Chondrocyte (in vitro differentiated cells): ENCODE measurements around the gene HPCAL1. TPM values are rescaled to one million over a fixed set of nuclear protein-coding genes. Genes with fewer than 3 reads are reported as not detected.
A peak's percentile ranks its signal among the peaks of the same experiment; 100 is the strongest.
"Not testable (repeated sequence)": the region's sequence is repeated elsewhere in the genome, so short reads cannot be mapped to it uniquely, and the experiment has no call there.

Experiments used
- DNase-seq: peaks from one replicate; pipeline ENCODE4 v3.0.0; 2021; ENCODE audit warnings: mixed read lengths, low spot score
- H3K27ac Mint-ChIP-seq: one replicate; pipeline ENCODE4 v1.8.0; 2021; ENCODE audit warnings: mild to moderate bottlenecking, moderate library complexity, mixed read lengths; ENCODE audit not compliant: unreplicated experiment
- H3K27me3 Mint-ChIP-seq: 2 replicates; pipeline ENCODE4 v1.8.0; 2021; ENCODE audit warnings: low read depth, mixed read lengths
- H3K36me3 Mint-ChIP-seq: 2 replicates; pipeline ENCODE4 v1.8.0; 2021; ENCODE audit warnings: low read depth, mixed read lengths
- H3K4me1 Mint-ChIP-seq: 2 replicates; pipeline ENCODE4 v1.8.0; 2021; ENCODE audit warnings: low read depth, mild to moderate bottlenecking, mixed read lengths
- H3K4me3 Mint-ChIP-seq: one replicate; pipeline ENCODE4 v1.8.0; 2021; ENCODE audit warnings: mild to moderate bottlenecking, moderate library complexity, mixed read lengths; ENCODE audit not compliant: unreplicated experiment
- H3K9me3 Mint-ChIP-seq: 2 replicates; pipeline ENCODE4 v1.8.0; 2021; ENCODE audit warnings: low read depth, mixed read lengths
- total RNA-seq: library from RNA; stranded (reverse); gene quantifications from 3 replicates; pipeline ENCODE4 v1.2.1, GENCODE V29; 2021
- TF ChIP-seq, protein P1 (sequence below): fragments of 200-600 bp; sonication (generic); IDR thresholded peaks from 2 replicates; pipeline ENCODE4 v1.5.0; 2021; ENCODE audit warnings: antibody characterized with exemption, mild to moderate bottlenecking, moderate library complexity

HPCAL1 gene
- total RNA-seq, 1 donor from 2014 or later: 19.3 TPM

DNA sequence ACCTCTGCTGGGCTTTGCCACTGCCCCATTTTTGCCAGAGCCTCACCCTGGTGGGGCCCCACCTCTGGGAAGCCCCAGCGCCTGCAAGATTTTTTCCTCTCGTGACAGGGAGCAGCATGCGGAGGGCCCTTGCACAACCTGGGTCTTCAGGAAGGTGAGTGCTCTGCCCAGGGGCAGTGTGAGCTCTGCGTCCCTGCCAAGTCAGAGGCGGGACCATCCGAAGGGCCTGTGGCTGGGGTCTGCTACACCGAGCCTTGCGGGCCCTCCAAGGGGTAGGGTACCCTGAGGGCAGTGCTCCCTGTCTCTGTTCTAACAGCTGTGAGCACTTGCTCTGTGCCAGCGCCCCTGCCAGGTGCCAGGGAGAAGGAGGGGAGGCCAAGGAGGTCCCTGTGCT, 151.2 kb downstream of the HPCAL1 start:
- DNase-seq: peak; percentile 89
- no peaks in the 10 kb centered on the region for H3K36me3 Mint-ChIP-seq
- no peak overlapping the region for H3K4me3 Mint-ChIP-seq
- no peaks in the 10 kb centered on the region for H3K9me3 Mint-ChIP-seq
- H3K27ac Mint-ChIP-seq: peak overlapping the region; percentile 66
- H3K4me1 Mint-ChIP-seq: peaks cover 41% of the 10 kb centered on the region
- H3K27me3 Mint-ChIP-seq: peaks cover under 1% of the 10 kb centered on the region
- TF ChIP-seq, protein P1, sequence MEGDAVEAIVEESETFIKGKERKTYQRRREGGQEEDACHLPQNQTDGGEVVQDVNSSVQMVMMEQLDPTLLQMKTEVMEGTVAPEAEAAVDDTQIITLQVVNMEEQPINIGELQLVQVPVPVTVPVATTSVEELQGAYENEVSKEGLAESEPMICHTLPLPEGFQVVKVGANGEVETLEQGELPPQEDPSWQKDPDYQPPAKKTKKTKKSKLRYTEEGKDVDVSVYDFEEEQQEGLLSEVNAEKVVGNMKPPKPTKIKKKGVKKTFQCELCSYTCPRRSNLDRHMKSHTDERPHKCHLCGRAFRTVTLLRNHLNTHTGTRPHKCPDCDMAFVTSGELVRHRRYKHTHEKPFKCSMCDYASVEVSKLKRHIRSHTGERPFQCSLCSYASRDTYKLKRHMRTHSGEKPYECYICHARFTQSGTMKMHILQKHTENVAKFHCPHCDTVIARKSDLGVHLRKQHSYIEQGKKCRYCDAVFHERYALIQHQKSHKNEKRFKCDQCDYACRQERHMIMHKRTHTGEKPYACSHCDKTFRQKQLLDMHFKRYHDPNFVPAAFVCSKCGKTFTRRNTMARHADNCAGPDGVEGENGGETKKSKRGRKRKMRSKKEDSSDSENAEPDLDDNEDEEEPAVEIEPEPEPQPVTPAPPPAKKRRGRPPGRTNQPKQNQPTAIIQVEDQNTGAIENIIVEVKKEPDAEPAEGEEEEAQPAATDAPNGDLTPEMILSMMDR: no peak

DNA sequence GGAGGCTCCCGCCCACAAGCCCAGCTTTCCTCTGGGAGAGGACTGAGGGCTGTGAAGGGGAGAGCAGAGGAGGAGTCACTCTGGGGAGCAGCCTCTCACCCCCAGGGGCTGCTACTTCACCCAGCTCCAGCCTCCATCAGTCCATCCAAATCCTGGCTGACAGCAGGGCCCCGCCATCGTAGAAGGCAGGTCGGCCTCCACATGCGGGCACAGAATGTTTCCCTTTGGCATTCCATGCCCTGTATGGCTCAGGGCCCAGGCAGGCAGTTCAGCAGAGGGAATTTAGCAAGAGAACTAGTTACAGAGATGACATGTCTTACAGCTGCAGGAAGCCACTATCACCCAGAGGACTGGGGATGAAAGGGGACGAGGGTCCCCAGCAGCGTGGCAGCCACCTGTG, 151.8 kb downstream of the HPCAL1 start:
- TF ChIP-seq, protein P1: no peak
- Mint-ChIP-seq H3K27ac (no peak overlapping the region), H3K9me3 (no peaks in the 10 kb centered on the region), H3K27me3 (peaks cover 4% of the 10 kb centered on the region), H3K4me1 (peaks cover 37% of the 10 kb centered on the region), H3K4me3 (no peak overlapping the region), H3K36me3 (no peaks in the 10 kb centered on the region)
- DNase-seq: peak; percentile 89

DNA sequence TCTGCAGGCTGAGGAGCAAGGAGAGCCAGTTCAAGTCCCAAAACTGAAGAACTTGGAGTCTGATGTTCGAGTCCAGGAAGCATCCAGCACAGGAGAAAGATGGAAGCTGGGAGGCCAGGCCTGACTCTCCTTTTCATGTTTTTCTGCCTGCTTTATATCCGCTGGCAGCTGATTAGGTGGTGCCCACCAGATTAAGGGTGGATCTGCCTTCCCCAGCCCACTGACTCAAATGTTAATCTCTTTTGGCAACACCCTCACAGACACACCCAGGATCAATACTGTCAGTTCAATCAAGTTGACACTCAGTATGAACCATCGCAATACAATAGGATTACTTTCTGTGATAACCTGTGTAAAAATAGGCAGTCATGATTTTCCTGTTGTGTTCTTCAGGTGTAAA, 154.5 kb downstream of the HPCAL1 start:
- H3K4me3 Mint-ChIP-seq, DNase-seq, H3K36me3 Mint-ChIP-seq, H3K27me3 Mint-ChIP-seq, H3K27ac Mint-ChIP-seq, H3K9me3 Mint-ChIP-seq: not testable (repeated sequence)
- peaks cover 31% of the 10 kb centered on the region for H3K4me1 Mint-ChIP-seq

DNA sequence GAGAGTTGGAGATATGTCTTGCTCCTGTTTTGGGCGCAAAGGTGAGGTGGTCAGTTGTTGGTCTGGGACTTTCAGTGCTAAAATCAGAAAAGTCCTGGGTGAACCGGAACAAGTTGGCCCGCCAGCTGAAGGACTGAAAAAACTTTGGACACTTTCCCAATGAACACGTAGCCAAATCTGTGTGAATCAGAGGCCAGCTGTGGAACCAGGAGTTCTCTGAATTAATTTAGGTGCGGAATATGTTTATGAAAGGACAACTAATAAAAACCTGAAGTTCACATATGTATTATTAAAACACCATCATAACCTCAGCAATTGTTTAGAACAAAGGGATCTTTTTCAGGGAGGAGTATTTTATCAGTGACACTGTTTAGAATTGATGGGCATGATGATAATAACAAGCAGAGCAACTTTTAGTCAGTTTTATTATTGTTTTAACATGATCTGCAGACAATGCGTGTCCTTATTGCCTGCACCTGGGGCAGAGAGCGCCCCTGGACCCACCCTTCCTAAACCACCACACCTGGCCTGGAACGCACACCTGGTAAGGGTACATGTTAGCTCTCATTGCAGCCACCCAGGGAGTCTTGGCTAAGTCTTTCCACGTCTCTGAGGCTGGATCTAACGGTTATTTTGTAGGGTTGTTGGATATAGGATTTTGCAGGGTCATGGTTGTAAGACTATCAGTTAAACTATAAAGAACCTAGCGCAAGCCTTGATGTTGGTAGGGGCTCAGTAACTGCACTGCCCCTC, 155.3 kb downstream of the HPCAL1 start:
- H3K4me1 Mint-ChIP-seq: peaks cover 28% of the 10 kb centered on the region
- no peaks in the 10 kb centered on the region for H3K36me3 Mint-ChIP-seq
- peaks cover 9% of the 10 kb centered on the region for H3K27me3 Mint-ChIP-seq
- H3K27ac Mint-ChIP-seq: no peak overlapping the region
- no peak for DNase-seq
- TF ChIP-seq, protein P1: no peak
- no peak overlapping the region for H3K4me3 Mint-ChIP-seq
- H3K9me3 Mint-ChIP-seq: no peaks in the 10 kb centered on the region

DNA sequence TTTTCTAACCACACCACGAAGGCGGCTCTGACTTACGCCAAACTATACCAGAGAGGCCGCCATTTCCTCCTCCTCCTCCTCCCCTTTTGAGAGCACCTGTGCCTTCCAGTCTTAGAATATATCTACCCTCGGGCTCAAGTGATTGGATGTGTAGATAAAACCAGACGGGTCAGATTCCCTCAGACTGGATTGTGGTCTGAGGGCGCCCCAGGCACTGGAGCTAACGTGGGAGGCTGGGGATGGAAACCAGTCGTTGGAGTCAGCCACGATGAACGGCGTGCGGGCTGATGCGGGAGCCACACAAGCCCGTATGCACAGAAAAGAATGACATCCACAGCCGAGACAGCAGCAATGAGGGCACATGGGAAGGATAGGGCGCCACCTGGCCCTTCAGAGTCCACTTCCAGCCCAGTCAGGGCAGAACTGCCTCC, 157.7 kb downstream of the HPCAL1 start:
- no peaks in the 10 kb centered on the region for H3K9me3 Mint-ChIP-seq
- H3K36me3 Mint-ChIP-seq: no peaks in the 10 kb centered on the region
- H3K4me3 Mint-ChIP-seq: no peak overlapping the region
- no peak overlapping the region for H3K27ac Mint-ChIP-seq
- TF ChIP-seq, protein P1: no peak
- peaks cover 12% of the 10 kb centered on the region for H3K27me3 Mint-ChIP-seq
- DNase-seq: peak; percentile 49
- peaks cover 8% of the 10 kb centered on the region for H3K4me1 Mint-ChIP-seq
